ENCODE data around the gene PISD.

PISD gene

GRCh38 chr22:31623592-31624304 lies 38.3 kb downstream of the PISD start:
- FAIRE-seq (no peak), DNase-seq (ENCODE audit: insufficient read length, low spot score) (no peak)
- no peak for TF ChIP-seq CTCF (IDR thresholded peaks at IDR 0.05; ENCODE audit: insufficient read depth, missing control alignments)

- TF ChIP-seq CTCF (IDR thresholded peaks at IDR 0.05; ENCODE audit: insufficient read depth, missing control alignments), result no peak
- no peak for FAIRE-seq
- DNase-seq (ENCODE audit: insufficient read length, low spot score), result no peak
These were observed 39.0 kb downstream of the PISD start for GRCh38 chr22:31622980-31623379.

GRCh38 chr22:31621507-31622124 lies 40.4 kb downstream of the PISD start:
- no peak for DNase-seq (ENCODE audit: insufficient read length, low spot score)
- no peak for FAIRE-seq
- no peak for TF ChIP-seq CTCF (IDR thresholded peaks at IDR 0.05; ENCODE audit: insufficient read depth, missing control alignments)

- TF ChIP-seq CTCF (IDR thresholded peaks at IDR 0.05; ENCODE audit: insufficient read depth, missing control alignments), result no peak
- no peak for FAIRE-seq
- no peak for DNase-seq (ENCODE audit: insufficient read length, low spot score)
These were observed 41.1 kb downstream of the PISD start for GRCh38 chr22:31620756-31621480.

- no peak for DNase-seq (ENCODE audit: insufficient read length, low spot score)
- no peak for FAIRE-seq
- no peak for TF ChIP-seq CTCF (IDR thresholded peaks at IDR 0.05; ENCODE audit: insufficient read depth, missing control alignments)
These were observed 42.3 kb downstream of the PISD start for GRCh38 chr22:31619611-31620300.

- no peak for TF ChIP-seq CTCF (IDR thresholded peaks at IDR 0.05; ENCODE audit: insufficient read depth, missing control alignments)
- no peak for DNase-seq (ENCODE audit: insufficient read length, low spot score)
These were observed 43.4 kb downstream of the PISD start for GRCh38 chr22:31618471-31619176.

More at GRCh38 chr22:31618471-31619176, 43.4 kb downstream of the PISD start:
- FAIRE-seq, result no peak
